Transverse colon (tissue), 4 donors: ENCODE data around the gene HDAC4. TPM values are rescaled to one million over a fixed set of nuclear protein-coding genes. Genes with fewer than 3 reads are reported as not detected.

Experiments used
- DNase-seq: peaks from one replicate; pipeline ENCODE4 v3.0.0-alpha.2; 2019
- H3K27ac ChIP-seq, 4 donors: fragments of 200-600 bp; sonication (generic); 2 replicates each; pipeline ENCODE4 v1.5.1; 2016 to 2018; ENCODE audit warnings: inconsistent platforms in 4 of 4
- H3K27me3 ChIP-seq: fragments of 200-600 bp; sonication (generic); 2 replicates; pipeline ENCODE4 v1.5.1; 2017; ENCODE audit warnings: inconsistent platforms
- H3K36me3 ChIP-seq, 4 donors: fragments of 200-600 bp; sonication (generic); 2 replicates each; pipeline ENCODE4 v1.5.1; 2017 to 2019; ENCODE audit warnings: inconsistent platforms in 4 of 4
- H3K4me1 ChIP-seq, 4 donors: fragments of 200-600 bp; sonication (generic); 2 replicates each; pipeline ENCODE4 v1.5.1; 2017 to 2020; ENCODE audit warnings: inconsistent platforms in 4 of 4
- H3K4me3 ChIP-seq, 4 donors: fragments of 200-600 bp; sonication (generic); 1 replicate in 1 of 4; 2 replicates in 3 of 4; pipeline versions ENCODE4 v1.5.1 to v1.6.1; 2017 to 2019; ENCODE audit warnings: inconsistent platforms in 4 of 4
- H3K9me3 ChIP-seq, 2 donors: fragments of 200-600 bp; sonication (generic); 2 replicates each; pipeline ENCODE4 v1.5.1; 2017 to 2019; ENCODE audit warnings: inconsistent platforms in 2 of 2
- EP300 ChIP-seq: sonication (generic); formaldehyde crosslinking; IDR thresholded peaks from one replicate; pipeline ENCODE4 v1.6.1; 2017; ENCODE audit warnings: antibody characterized with exemption, low read depth
- POLR2A ChIP-seq: fragments of 450-650 bp; IDR thresholded peaks from one replicate; pipeline ENCODE4 v1.6.1; 2016; ENCODE audit warnings: antibody characterized with exemption, mild to moderate bottlenecking, moderate library complexity
- POLR2AphosphoS5 ChIP-seq, 3 donors: sonication (generic); formaldehyde crosslinking; IDR thresholded peaks; one replicate each; pipeline ENCODE4 v1.6.1; 2016; ENCODE audit warnings: antibody characterized with exemption in 3 of 3
- WGBS, 2 donors: methylation state at CpG; one replicate each; pipeline ENCODE4 v1.1.5; 2018; ENCODE audit warnings: low coverage in 1 of 2; 5-methylcytosine and 5-hydroxymethylcytosine counted together
- in situ Hi-C, 4 donors: fragments of 200-750 bp; cut with MboI; loops; one replicate each; pipeline versions ENCODE4 v1.15.0 to v1.15.1; 2017; ENCODE audit warnings: low sequenced_read_pairs in 3 of 4, low pct_ligation_motif_present in 1 of 4, low pct_unique_long_range_greater_than_20kb in 1 of 4
- intact Hi-C: fragments of 100-400 bp; cut with DNase I; formaldehyde crosslinking; loops from one replicate; pipeline ENCODE4 v1.15.1; 2023; ENCODE audit warnings: low total_unique reads
- total RNA-seq, 4 donors: library from RNA; depleted of rRNA; stranded (reverse); fragments of >200 nt; gene quantifications; one replicate each; pipeline ENCODE4 v1.1.0, GENCODE V29; 2016
- TF ChIP-seq, protein P1 (sequence below), 5 experiments: fragments of 200-600 bp in 3 of 5; fragments of 450-650 bp in 2 of 5; sonication (generic) in 3 of 5; IDR thresholded peaks; 1 replicate in 2 of 5; 2 replicates in 3 of 5; pipeline ENCODE4 v1.5.1; 2016 to 2017; ENCODE audit warnings: antibody characterized with exemption in 5 of 5, inconsistent platforms in 3 of 5, mild to moderate bottlenecking in 2 of 5, moderate library complexity in 1 of 5

The HDAC4 gene
- total RNA-seq, 4 donors from 2014 or later = 33.9 to 192 (median 112) TPM

GRCh38 chr2:239385096-239386000, 15.5 kb downstream of the HDAC4 start:
- 97 to 100% methylated on average over 3 to 26 of the region's 26 CpGs for WGBS, 2 donors
- DNase-seq = no peak
- in situ Hi-C loops = no loop called here
- TF ChIP-seq EP300 = no peak
- TF ChIP-seq, protein P1, sequence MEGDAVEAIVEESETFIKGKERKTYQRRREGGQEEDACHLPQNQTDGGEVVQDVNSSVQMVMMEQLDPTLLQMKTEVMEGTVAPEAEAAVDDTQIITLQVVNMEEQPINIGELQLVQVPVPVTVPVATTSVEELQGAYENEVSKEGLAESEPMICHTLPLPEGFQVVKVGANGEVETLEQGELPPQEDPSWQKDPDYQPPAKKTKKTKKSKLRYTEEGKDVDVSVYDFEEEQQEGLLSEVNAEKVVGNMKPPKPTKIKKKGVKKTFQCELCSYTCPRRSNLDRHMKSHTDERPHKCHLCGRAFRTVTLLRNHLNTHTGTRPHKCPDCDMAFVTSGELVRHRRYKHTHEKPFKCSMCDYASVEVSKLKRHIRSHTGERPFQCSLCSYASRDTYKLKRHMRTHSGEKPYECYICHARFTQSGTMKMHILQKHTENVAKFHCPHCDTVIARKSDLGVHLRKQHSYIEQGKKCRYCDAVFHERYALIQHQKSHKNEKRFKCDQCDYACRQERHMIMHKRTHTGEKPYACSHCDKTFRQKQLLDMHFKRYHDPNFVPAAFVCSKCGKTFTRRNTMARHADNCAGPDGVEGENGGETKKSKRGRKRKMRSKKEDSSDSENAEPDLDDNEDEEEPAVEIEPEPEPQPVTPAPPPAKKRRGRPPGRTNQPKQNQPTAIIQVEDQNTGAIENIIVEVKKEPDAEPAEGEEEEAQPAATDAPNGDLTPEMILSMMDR (IDR thresholded peaks at IDR 0.05) = no peak
- no peak for TF ChIP-seq POLR2AphosphoS5 (IDR thresholded peaks at IDR 0.05)
- no peak for TF ChIP-seq POLR2A
- Histone ChIP-seq H3K36me3 (peaks cover 0 to 4% (median 0%) of the 10 kb centered on the region in 4 donors), H3K4me3 (no peak overlapping the region), H3K27ac (no peak overlapping the region), H3K9me3 (no peaks in the 10 kb centered on the region), H3K4me1 (no peaks in the 10 kb centered on the region), H3K27me3 (no peaks in the 10 kb centered on the region)
- intact Hi-C loops = no loop called here

GRCh38 chr2:239383759-239384156, 17.1 kb downstream of the HDAC4 start:
- WGBS, 2 donors = 94 to 100% methylated on average over 2 to 17 of the region's 17 CpGs
- H3K36me3 ChIP-seq = no peaks in the 10 kb centered on the region
- peaks cover 0 to 3% (median 0%) of the 10 kb centered on the region in 4 donors for H3K4me1 ChIP-seq
- H3K9me3 ChIP-seq = no peaks in the 10 kb centered on the region
- TF ChIP-seq POLR2A (no peak), POLR2AphosphoS5 (IDR thresholded peaks at IDR 0.05) (no peak), EP300 (no peak)
- TF ChIP-seq, protein P1 (IDR thresholded peaks at IDR 0.05) = no peak
- no peaks in the 10 kb centered on the region for H3K27me3 ChIP-seq
- H3K27ac ChIP-seq = no peak overlapping the region
- DNase-seq = no peak
- H3K4me3 ChIP-seq = no peak overlapping the region
- in situ Hi-C loops = no loop called here
- intact Hi-C loops = no loop called here

DNA sequence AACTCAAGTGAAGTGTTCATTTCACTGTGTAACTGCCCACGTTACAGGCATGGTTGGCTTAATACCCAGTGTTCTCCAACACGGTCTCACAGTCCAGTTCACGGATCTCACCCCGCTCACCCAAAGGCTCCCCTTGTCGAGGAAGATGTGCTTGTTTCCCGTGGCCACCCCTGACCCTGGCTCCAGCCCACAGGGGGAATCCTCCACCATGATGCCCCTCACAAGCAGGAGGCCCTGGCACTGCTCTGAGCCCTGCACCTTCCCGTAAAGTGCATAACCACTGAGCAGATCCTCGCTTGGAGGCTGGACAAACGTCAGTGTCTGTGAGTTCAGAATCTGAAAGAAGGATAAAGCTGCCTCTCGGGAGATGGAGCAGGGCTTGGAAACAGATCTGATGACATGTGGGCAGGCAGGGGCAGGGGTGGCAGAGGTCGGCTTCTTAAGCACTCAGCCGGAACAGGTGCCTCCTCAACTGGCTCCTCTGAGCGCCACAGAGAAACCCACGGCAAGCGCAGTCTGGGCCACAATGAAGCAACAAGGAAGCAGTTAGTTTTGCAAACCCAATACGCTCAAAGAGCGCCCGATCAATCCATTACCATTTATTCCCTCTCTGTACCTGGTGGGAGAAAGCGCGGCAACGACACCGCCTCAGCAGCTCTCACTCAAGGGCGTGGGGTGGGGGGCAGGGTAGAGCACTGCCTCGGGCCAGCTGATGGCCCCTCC, 17.6 kb downstream of the HDAC4 start:
- Histone ChIP-seq H3K36me3 (no peaks in the 10 kb centered on the region), H3K4me3 (no peak overlapping the region)

More for the DNA sequence above, 17.6 kb downstream of the HDAC4 start:
- H3K27ac ChIP-seq = no peak overlapping the region
- no peaks in the 10 kb centered on the region for H3K9me3 ChIP-seq
- in situ Hi-C loops = no loop called here
- no peak for DNase-seq
- intact Hi-C loops = no loop called here
- 83 to 92% methylated on average over 2 to 24 of the region's 24 CpGs for WGBS, 2 donors
- H3K4me1 ChIP-seq = peaks cover 0 to 3% (median 0%) of the 10 kb centered on the region in 4 donors
- H3K27me3 ChIP-seq = no peaks in the 10 kb centered on the region
- TF ChIP-seq EP300 (no peak), POLR2AphosphoS5 (IDR thresholded peaks at IDR 0.05) (no peak), POLR2A (no peak)
- TF ChIP-seq, protein P1 (IDR thresholded peaks at IDR 0.05) = no peak
